HG03066 (cell line): ENCODE measurements around the gene LRRC57.

ENCODE experiments used
- ATAC-seq: cut with Tn5 transposase; IDR thresholded peaks from one replicate; pipeline ENCODE4 v1.9.1; 2021; ENCODE audit warnings: low read depth; ENCODE audit not compliant: unreplicated experiment

The LRRC57 gene

GRCh38 chr15:42493679-42494078, 54.9 kb downstream of the LRRC57 start:
- ATAC-seq, result no peak

- ATAC-seq, result no peak
Measured at GRCh38 chr15:42491539-42492225, 56.9 kb downstream of the LRRC57 start.

- ATAC-seq, result no peak
Measured at GRCh38 chr15:42490671-42491538, 57.7 kb downstream of the LRRC57 start, which contains the start of gene ZNF106. ZNF106 (minus strand) TSS chr15:42491141; CDS start chr15:42472289, 18,852 bp downstream.

GRCh38 chr15:42490291-42490670, 58.3 kb downstream of the LRRC57 start:
- no peak for ATAC-seq
